Stimulated activated CD4-positive, alpha-beta T cell treated with anti-CD3 and anti-CD28 coated beads, TNF-alpha, amount 100 ng/mL, for 48 hours (primary cell): ENCODE measurements around the gene FANCI.

Experiments
- DNase-seq, 3 donors: peaks; one replicate each; pipeline ENCODE4 v3.0.0-alpha.2; 2020; ENCODE audit warnings: low read depth in 3 of 3

FANCI gene

DNA sequence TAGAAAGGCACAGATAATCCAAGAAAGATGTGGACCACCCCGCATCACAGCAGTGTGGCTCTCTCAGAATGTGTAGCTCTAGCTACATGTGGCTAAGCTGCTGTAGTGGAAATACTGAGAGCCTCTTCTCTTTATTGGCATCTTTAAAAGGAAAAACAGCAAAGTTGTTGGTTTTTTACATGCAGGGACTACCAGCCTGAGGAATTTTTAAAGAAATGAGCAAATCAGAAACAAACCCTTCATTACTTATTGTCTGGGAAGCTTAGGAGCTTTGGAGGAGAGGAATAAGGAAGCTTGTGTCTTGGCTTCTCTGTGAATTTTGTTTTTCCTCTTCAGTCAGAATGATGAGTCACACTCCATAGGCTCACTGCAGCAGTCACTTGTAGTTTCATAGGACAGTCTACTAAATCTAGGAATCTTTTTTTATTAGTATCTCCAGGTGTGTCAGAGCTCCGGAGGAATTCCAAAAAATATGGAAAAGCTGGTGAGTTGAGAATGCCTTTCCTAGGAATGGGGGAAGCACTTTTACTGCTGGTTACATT lies 63.3 kb downstream of the FANCI start:
- no peak for DNase-seq

- DNase-seq: no peak
Observed at GRCh38 chr15:89307791-89308190, 64.0 kb downstream of the FANCI start.

DNA sequence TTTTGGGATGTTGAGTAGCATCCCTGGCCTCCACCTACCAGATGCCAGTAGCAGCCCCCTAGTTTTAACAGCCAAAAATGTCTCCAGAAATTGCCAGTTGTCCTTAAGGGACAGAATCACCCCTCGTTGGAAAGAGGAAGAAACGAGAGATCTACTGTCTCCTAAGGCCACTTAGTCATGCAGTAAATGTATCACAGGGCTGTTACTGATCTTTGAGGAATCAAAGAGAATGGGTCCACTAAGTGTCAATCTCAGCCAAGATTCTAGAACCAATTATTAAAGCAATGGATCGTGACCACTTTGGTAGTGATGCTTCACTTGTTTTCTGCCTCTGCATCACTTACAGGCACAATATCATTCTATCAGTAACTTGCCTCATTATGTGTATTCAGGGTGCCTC lies 64.5 kb downstream of the FANCI start:
- DNase-seq: no peak

DNA sequence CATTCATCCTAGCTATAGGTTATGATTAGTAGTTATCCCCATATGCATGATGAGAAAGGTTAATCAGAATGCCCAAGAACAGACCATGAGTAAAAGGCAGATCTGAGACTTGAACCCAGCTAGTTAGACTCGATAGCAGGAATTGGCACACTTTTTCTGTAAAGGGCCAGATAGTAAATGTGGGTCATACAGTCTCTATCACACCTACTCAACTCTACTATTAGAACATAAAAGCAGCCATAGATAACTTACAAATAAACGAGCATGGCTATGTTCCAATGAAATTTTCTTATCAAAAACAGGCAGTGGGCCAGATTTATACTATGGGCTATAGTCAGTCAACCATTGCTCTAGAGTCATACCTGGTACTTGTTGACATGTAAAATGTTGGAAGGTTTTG lies 66.2 kb downstream of the FANCI start:
- no peak for DNase-seq

DNA sequence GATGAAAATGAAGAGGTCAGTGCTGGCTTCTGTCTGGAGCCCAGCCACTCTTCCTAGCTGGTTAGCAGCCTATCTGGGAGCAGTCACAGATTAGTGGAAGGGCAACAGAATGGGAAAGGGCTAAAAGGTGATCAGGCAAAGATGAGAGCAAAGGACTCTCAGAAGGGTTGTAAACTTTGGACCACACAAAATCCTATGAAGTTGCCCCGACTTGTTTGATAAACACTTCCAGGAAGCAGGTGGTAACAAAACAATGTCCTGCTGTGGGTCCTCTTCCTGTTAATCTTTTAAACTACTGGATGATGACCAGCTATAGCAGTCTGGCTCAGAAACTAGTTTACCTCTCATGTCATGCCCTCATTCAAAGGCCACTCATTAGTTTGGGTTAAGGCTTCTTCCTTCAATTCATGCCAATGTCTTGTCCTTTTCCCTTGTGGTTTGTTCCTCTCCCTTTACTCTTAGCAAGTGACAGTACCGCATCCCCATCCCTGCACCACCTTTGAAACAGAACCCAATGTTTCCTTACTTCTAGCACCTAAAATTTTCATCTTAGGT lies 71.7 kb downstream of the FANCI start:
- no peak for DNase-seq

GRCh38 chr15:89316504-89316903 lies 72.7 kb downstream of the FANCI start:
- no peak for DNase-seq

GRCh38 chr15:89317186-89317720 lies 73.5 kb downstream of the FANCI start:
- DNase-seq: no peak

DNA sequence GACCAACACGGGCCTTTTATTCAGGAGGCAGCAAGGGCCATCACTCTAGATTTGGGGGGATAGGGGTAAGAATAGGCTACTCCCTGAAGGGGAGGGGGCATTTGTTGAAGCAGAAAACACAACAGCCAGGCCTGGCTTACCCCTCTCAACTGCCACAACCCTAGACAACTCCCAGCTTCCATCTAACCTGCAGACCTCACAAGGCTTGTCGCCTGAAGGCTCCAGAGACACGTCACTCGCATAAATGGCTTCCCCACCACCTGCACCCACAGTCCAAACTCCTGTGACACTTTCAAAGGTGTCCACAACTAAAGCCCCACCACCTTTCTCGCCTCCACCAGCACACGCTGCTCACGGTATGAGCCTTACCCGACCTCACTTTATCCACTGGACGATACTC lies 75.9 kb downstream of the FANCI start:
- no peak for DNase-seq

DNA sequence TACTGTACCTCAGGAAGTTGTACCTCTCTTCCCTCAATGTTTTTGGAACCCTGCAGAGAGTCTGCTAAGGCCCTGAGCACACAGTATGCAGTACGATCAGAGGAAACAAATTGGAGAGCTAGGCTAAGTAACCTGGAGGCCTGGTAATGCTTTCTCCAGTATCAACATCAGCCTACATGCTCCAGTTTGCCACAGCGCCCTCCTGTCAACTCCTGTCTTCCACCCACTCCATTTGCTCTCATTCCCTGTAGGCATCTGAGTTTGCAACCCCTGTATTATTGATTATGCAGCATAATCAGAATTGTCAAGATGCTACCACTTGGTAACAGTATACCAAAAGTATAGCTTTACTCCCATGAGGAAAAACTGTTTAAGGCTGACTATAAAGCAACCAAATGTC lies 76.4 kb downstream of the FANCI start:
- DNase-seq: no peak

GRCh38 chr15:89321521-89322410 lies 78.0 kb downstream of the FANCI start:
- DNase-seq: no peak

DNA sequence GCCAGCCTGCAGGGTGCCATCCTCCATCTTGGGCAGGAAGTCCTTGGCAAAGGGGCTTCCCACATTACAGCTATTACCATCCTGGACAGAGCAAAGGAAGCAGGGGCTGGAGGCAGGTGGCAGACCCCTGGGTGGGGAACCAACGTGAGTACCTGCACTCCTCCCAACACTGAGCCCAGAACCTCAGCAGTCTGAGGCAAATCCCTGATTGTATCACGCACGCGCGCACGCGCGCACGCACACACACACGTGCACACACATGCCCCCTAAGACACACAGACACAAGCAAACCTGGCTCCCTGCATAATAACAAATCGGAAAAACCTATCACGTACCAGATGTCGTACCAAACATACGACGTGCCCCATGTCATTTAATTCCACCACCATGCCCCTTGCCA lies 79.0 kb downstream of the FANCI start:
- no peak for DNase-seq

DNA sequence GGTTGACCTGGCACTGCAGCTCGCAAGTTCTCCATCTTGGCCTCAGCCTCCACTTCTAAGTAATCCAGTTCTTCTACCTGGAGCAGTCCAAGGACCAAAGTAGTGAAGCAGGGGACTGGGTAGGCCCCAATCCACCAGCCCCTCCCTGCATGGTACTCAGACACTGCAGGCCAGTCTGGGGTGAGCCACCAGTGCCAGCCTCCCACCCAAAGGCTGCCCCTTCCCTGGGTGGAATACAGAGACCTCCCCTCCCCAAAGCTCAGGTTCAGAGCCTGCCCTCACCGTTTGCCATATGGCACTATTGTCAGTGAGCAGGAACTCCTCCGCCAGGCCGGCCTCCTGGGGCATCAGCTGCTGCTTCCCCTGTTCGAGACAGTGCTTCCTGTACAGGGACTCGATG lies 80.0 kb downstream of the FANCI start:
- no peak for DNase-seq

DNA sequence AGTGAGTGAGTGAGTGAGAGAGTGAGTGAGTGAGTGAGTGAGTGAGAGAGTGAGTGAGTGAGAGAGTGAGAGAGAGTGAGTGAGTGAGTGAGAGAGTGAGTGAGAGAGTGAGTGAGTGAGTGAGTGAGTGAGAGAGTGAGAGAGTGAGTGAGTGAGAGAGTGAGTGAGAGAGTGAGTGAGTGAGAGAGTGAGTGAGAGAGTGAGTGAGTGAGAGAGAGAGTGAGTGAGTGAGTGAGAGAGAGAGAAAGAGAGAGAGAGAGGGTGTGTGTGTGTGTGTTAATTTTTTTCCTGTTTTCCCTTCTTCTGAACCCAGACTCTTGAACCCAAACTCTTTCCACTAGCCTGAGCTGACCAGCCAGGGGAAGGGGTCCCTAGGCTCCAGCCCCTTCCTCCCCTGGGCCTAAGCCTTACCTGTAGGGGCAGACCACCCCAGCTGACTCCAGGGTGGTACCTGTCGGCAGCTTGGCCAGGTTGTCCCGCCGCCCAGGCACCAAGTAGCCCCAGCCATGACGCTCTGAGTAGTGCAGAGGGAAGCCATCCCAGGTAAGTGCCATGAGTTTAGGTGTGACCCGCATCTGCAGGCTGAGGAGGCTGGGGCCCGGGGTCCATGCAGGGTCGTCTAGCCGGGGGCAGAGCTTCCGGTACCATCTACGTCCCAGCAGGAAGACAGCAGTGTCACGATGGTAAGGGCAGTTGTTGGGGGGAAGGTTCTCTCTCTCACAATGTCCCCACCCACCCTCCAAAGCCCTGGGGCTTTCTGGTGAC lies 81.4 kb downstream of the FANCI start:
- DNase-seq: no peak

DNA sequence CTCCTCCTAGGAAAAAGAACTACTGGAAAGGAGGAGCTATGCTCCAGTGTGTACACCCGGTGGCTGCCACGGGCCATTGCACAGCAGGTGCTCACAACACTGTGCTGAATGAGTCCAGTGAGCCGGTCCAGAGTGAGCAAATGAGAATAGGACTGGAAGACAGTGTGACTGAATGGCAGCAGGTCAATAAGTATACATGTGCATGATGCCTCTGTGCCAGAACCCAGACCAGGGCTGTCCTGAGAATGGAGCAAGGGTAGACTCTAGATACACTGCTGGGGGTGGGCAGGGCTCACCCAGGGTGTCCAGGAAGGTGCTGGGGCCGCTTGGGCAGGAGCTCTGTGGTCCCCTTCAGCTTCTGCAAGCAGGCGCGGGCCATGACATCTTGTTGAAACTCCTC lies 82.5 kb downstream of the FANCI start:
- DNase-seq: no peak

- no peak for DNase-seq
Observed at GRCh38 chr15:89327113-89327512, 83.3 kb downstream of the FANCI start.

DNA sequence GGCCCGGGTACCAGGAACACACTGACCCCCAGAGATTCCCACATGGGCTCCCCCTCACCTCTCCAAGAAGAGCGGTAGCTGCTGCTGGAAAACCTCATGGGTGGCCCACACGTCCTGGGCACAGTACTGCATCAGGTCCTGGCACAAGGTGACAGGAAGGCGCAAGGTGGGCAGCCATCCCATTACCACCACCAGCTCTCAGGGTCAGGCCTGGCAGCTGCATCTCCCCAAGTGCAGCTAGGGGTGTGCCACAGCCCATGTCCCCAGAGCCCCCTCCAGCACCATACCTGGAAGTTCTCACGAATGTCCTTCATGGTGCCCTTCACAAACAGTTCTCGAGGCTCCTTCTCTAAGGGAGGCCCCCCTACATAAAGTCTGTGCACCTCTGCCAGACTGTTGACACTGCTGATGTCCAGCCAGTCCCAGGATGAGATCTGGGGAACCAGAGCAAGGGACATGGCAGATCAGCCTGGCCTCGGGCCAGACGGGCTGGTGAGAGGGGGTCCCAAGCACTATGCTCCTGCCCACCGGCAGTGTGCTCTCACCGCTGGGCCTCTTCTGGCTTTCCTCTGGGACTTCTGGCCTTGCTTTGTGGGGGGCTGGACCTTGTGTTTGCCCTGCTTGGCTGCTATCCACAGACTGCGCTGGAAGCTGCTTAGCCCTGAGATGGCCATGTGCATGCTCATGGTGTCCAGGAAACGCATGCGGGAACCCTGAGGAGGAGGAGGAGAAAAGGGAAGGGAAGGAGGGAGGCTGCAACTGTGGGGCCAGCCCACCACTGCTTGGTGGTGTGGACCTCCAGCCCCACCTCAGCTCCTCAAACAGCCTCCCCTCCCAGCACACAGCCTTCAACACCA lies 84.8 kb downstream of the FANCI start:
- no peak for DNase-seq

DNA sequence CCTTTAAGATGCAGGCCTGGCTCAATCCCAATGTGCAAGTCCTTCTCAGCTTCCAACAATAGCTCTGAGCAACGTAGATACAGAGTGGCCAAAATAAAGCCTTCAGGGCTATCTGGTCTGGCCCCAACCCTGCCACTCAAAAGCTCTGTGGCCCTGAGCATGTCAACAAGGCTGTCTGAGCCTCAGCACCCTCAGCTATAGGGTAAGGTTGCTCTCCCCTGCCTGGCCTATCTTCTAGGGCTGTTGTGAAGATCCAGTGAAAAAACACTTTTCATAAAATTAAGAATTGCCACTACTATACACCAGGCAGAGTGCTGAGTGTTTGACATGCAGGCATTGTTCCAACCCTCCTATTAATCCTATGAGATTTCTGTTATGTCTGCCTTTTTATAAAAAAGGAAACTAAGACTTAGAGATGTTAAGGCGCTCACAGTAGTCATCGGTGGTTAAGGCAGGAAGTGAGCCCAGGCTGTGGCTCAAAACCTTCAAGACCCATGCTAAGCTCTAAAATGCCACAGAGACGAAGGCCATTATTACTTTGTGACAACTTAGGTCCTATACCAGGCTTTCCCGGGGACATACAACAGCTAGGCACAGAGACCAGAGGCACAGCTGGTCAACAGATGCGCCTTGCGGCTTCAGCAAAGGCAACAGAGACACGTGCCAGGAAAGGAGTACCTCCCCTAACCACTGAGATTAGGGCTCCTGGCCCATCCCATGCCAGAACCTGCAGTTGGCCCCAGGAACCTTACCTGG lies 85.7 kb downstream of the FANCI start:
- DNase-seq: no peak

DNA sequence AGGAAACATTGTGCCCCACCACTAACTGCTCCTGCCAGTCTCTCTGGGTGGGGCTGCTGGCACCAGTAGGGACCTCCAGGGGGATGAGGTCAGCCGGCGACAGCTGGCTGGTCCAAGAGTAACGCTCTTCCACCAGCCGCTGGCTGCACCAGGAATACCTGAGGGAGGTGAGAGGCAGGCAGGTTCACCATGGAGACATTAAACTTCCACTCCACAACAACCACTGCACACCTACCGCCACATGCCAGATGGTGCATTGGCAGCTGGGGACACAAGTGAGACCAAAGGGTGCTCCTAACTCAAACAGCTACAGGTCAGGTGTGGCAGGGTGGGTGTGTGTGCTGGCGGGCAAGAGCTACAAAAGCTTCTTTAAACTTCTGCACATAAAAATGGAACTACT lies 86.3 kb downstream of the FANCI start:
- DNase-seq: no peak

GRCh38 chr15:89330881-89331595 lies 87.3 kb downstream of the FANCI start:
- no peak for DNase-seq

- DNase-seq: no peak
Observed at GRCh38 chr15:89332446-89332845, 88.7 kb downstream of the FANCI start.
